NOMO-1 (cell line): ENCODE data around the gene NFKB1.
A peak's percentile ranks its signal among the peaks of the same experiment; 100 is the strongest.
"Not testable (repeated sequence)": the region's sequence is repeated elsewhere in the genome, so short reads cannot be mapped to it uniquely, and the experiment has no call there.

Experiments used
- DNase-seq, 2 experiments: peaks; one replicate each; lab custom pipeline; 2025; ENCODE audit not compliant: unreplicated experiment in 2 of 2; lab: John Stamatoyannopoulos, UW

The NFKB1 gene

GRCh38 chr4:102500696-102501446 is at the start of gene NFKB1:
Gene NFKB1, plus strand, starts transcription at chr4:102501359. Its CDS starts 24,160 bp downstream, at chr4:102525519.
- peak; percentile 40 to 78 for DNase-seq

GRCh38 chr4:102452854-102453253 is 48.3 kb upstream of the NFKB1 start:
- no peak for DNase-seq

DNA sequence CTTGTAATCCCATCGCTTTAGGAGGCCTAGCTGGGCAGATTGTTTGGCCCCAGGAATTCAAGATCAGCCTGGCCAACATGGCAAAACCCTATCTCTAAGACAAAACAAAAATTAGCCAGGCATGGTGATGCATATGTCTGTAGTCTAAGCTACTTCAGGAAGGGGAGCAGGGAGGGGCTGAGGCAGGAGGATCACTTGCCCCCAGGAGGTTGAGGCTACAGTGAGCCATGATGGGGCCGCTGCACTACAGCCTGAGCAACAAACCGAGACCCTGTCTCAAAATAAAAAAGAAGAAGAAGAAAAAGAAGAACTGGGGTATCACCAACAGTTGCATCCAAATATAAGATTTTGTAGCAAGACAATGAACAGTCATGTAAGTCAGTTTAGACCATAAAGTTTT is 47.3 kb upstream of the NFKB1 start:
- peak in 1 of 2 experiments; percentile 42 for DNase-seq

DNA sequence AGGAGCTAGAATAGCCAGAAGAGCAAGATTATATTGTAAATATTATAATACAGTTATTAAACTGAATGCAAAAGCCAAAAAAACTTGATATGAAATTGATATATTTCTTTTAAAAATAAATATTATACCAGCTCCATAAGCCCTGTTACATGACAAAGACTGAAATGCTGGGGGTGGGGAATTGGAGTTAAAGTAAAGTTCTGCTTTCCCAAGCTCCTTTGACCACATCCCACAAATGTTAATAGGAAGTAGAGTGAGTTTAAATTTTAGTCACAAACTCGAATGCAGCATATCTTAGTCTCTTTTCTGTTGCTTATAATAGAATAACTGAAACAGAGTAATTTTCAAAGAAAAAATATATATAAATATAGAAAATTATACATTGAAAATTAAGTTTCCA is 46.9 kb upstream of the NFKB1 start:
- DNase-seq: peak; percentile 57

DNA sequence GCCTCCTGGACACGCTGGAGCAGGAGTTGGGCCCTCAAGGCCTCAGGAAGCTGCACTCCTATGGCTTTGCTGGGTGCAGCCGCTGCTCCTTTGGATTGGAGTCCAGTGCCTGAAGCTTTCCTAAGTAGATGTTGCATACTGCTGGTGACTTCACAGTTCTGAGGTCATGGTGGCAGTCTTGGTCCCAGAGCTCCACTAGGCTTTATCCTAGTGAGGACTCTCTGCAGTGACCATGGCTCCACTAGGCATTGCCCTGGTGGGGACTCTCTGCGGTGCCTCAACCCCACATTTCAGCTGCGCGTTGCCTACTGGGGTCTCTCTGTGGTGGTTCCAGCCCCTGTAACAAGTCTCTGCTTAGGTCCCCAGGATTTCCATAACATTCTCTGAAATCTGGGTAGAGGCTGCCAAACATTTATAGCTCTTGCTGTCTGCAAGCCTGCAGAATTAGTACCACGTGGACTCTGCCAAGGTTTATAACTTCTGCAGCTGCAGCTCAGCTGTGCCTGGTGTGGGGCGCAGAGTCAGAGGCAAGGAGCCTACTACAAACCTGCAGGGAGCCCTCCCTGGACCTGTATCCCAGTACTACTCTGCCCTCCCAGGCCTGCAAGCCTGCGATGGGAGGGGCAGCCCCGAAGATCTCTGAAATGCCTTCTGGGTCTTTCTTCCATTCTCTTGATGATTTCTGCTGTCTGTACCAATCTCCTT is 46.0 kb upstream of the NFKB1 start:
- no peak for DNase-seq

GRCh38 chr4:102455750-102456149 is 45.4 kb upstream of the NFKB1 start:
- DNase-seq: no peak

GRCh38 chr4:102466298-102466697 is 34.9 kb upstream of the NFKB1 start:
- no peak for DNase-seq

- DNase-seq: no peak
Observed at GRCh38 chr4:102469806-102470205, 31.4 kb upstream of the NFKB1 start.

DNA sequence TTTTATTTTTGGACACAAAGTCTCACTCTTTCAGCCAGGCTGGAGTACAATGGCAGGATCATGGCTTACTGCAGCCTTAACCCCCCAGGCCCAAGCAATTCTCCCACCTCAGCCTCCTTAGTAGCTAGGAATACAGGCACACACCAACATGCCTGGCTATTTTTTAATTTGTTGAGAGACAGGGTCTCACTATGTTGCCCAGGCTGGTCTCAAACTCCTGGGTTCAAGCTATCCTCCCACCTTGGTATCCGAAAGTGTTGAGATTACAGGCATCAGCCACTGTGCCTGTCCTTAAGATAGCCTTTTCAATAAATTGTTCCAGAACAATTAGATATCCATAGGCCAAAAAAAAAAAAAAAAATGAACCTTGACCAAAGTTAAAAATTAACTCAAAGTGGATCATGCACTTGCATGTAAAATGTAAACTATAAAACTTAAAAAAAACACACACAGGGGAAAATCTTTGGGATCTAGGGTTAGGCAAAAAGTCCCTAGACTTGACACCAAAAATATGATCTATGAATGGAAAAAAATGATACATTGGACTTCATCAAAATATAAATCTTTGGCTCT is 28.6 kb upstream of the NFKB1 start:
- DNase-seq: no peak

- no peak for DNase-seq
Observed at GRCh38 chr4:102473476-102473875, 27.7 kb upstream of the NFKB1 start.

- DNase-seq: no peak
Observed at GRCh38 chr4:102474736-102475504, 26.2 kb upstream of the NFKB1 start.

- no peak for DNase-seq
Observed at GRCh38 chr4:102477657-102478056, 23.5 kb upstream of the NFKB1 start.

GRCh38 chr4:102478186-102478585 is 23.0 kb upstream of the NFKB1 start:
- DNase-seq: no peak

GRCh38 chr4:102479832-102480231 is 21.3 kb upstream of the NFKB1 start:
- DNase-seq: not testable (repeated sequence)

GRCh38 chr4:102483120-102483519 is 18.0 kb upstream of the NFKB1 start:
- DNase-seq: no peak

DNA sequence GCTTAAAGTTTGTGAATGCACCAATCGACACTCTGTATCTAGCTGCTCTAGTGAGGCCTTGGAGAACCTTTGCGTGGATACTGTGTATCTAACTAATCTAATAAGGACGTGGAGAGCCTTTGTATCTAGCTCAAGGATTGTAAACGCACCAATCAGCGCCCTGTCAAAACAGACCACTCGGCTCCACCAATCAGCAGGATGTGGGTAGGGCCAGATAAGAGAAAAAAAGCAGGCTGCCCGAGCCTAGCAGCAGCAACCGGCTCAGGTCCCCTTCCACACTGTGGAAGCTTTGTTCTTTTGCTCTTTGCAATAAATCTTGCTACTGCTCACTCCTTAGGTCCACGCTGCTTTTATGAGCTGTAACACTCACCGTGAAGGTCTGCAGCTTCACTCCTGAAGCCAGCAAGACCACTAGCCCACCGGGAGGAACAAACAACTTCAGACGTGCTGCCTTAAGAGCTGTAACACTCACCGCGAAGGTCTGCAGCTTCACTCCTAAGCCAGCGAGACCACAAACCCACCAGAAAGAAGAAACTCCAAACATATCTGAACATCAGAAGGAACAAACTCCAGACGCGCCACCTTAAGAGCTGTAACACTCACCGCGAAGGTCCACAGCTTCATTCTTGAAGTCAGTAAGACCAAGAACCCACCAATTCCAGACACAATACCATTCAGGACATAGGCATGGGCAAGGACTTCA is 17.0 kb upstream of the NFKB1 start:
- not testable (repeated sequence) for DNase-seq

DNA sequence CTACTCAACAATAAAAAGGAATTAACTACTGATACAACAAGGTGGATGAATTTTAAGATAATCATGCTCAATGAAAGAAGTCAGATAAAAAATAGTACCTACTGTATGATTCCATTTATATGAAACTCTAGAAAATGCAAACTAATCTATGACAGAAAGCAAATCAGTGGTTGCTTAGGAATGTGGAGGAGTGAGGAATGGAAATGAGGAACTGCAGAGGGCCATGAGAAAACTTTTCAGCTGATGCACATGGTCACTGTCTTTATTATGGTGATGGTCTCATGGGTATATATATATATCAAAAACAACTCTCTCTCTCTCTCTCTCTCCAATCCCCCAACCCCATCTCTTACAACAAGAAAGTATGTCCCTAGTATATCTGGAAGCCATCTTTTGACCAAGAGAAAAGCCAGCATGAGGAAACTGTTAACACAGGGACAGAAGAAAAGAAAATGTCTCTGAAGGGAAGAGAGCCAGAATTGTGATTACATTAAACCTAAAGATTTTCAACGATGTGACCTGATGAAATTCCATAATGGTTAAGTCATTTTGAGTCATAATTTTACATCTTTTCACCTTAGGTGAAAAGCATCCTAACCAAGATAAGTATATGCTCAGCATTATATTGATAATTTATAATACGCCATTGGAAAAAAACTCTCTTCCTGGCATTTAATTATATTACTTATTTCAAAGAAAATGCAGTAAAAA is 8.5 kb upstream of the NFKB1 start:
- no peak for DNase-seq

DNA sequence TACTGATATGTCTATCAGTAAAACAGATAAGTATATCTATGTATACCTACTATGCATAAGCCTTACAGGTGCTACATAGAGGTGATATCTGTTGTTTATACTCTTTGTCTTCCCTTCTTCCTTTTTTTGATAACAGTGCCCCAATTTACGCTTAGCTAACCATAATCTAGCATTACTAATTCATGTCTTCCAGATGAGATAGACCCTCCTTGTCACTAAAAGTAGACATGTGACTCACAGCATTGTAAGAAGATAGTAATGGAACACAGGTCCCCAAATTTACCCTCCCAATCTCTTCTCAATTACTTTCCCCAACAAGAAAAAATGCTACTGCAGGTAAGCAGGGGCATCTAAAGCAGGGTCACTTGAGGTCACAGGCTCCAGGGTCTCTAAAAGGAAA is 7.9 kb upstream of the NFKB1 start:
- DNase-seq: no peak

GRCh38 chr4:102493794-102494193 is 7.4 kb upstream of the NFKB1 start:
- DNase-seq: no peak

DNA sequence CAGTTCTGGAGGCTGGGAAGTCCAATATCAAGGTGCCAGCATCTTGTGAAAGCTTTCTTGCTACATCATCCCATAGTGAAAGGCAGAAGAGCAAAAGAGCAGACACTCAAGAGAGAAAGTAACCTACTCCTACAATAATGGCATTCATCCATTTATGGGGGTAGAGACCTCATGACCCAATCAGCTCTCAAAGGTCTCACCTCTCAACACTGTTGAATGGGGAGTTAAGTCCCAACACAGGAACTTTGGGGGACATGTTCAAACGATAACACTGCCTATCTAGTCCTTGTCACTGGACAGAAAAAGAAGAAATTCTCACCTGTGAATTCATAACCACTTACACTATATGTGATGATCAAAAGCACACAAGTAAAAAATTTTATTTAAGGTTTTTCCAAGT is 6.6 kb upstream of the NFKB1 start:
- DNase-seq: no peak
